Spleen (tissue), 11 donors: ENCODE results near the gene CALHM2. TPM values are rescaled to one million over a fixed set of nuclear protein-coding genes. Genes with fewer than 3 reads are reported as not detected.
A peak's percentile ranks its signal among the peaks of the same experiment; 100 is the strongest.

Experiments
- DNase-seq: peaks from one replicate; pipeline ENCODE4 v3.0.0-alpha.2; 2020
- H3K27ac ChIP-seq, 8 donors: fragments of 200-600 bp; sonication (generic) in 7 of 8; 1 replicate in 4 of 8; 2 replicates in 4 of 8; pipeline versions ENCODE4 v1.5.0 to v1.8.0; 2016 to 2021; ENCODE audit warnings: inconsistent platforms in 4 of 8, mild to moderate bottlenecking in 4 of 8, moderate library complexity in 1 of 8
- H3K27me3 ChIP-seq, 7 donors: fragments of 200-600 bp; sonication (generic) in 6 of 7; replicated peaks in 1 of 7; 1 replicate in 4 of 7; 2 replicates in 3 of 7; pipeline versions ENCODE4 v1.5.0 to v1.8.0; 2016 to 2021; ENCODE audit warnings: inconsistent platforms in 3 of 7, mild to moderate bottlenecking in 1 of 7
- H3K36me3 ChIP-seq, 6 donors: fragments of 200-600 bp; sonication (generic) in 5 of 6; 1 replicate in 4 of 6; 2 replicates in 2 of 6; pipeline versions ENCODE4 v1.5.0 to v1.8.0; 2016 to 2021; ENCODE audit warnings: inconsistent platforms in 2 of 6
- H3K4me1 ChIP-seq, 6 donors: fragments of 200-600 bp; sonication (generic) in 5 of 6; 1 replicate in 3 of 6; 2 replicates in 3 of 6; pipeline versions ENCODE4 v1.5.0 to v1.8.0; 2016 to 2021; ENCODE audit warnings: inconsistent platforms in 3 of 6
- H3K4me3 ChIP-seq, 8 donors: fragments of 200-600 bp; sonication (generic) in 7 of 8; 1 replicate in 4 of 8; 2 replicates in 4 of 8; pipeline versions ENCODE4 v1.5.0 to v1.8.0; 2016 to 2021; ENCODE audit warnings: inconsistent platforms in 4 of 8, mild to moderate bottlenecking in 4 of 8, moderate library complexity in 2 of 8
- H3K9me3 ChIP-seq, 8 donors: fragments of 200-600 bp; sonication (generic) in 7 of 8; 1 replicate in 4 of 8; 2 replicates in 4 of 8; pipeline versions ENCODE4 v1.5.0 to v1.8.0; 2016 to 2021; ENCODE audit warnings: inconsistent platforms in 4 of 8
- CTCF ChIP-seq, 11 experiments: fragments of 200-600 bp in 7 of 11; fragments of 450-650 bp in 4 of 11; sonication (generic) in 4 of 11; IDR thresholded peaks in 8 of 11; conservative IDR thresholded peaks in 3 of 11; 1 replicate in 7 of 11; 2 replicates in 4 of 11; pipeline versions ENCODE4 v1.4.0 to v1.8.0; 2016 to 2021; ENCODE audit warnings: antibody characterized with exemption in 11 of 11, inconsistent platforms in 4 of 11, mild to moderate bottlenecking in 1 of 11
- POLR2A ChIP-seq, 3 donors: fragments of 450-650 bp; IDR thresholded peaks; one replicate each; pipeline ENCODE4 v1.5.1; 2017; ENCODE audit warnings: antibody characterized with exemption in 3 of 3, mild to moderate bottlenecking in 1 of 3
- POLR2AphosphoS5 ChIP-seq, 3 donors: sonication (generic); formaldehyde crosslinking; IDR thresholded peaks; one replicate each; pipeline ENCODE4 v1.5.1; 2017; ENCODE audit warnings: antibody characterized with exemption in 3 of 3
- WGBS, 5 donors: extraction: QIAGEN DNeasy Blood & Tissue Kit in 3 of 5; methylation state at CpG; one replicate each; pipeline versions ENCODE4 v1.1.5 to v1.1.7; 2013 to 2018; 5-methylcytosine and 5-hydroxymethylcytosine counted together
- intact Hi-C: fragments of 100-400 bp; cut with DNase I; formaldehyde crosslinking; loops from one replicate; pipeline ENCODE4 v1.15.0; 2023; ENCODE audit warnings: low total_unique reads
- polyA plus RNA-seq, 3 donors: library from polyadenylated mRNA; stranded (reverse); fragments of 200-250 nt; gene quantifications; one replicate each; pipeline ENCODE4 v1.2.1, GENCODE V29; 2013
- total RNA-seq, 7 donors: library from RNA; depleted of rRNA in 3 of 7; stranded (reverse); fragments of >200 nt in 3 of 7; fragmentation: NEBNext Ultra II Directional in 4 of 7; extraction: Animal tissue kit (Norgen Biotek cat#: 25700) in 4 of 7; gene quantifications; one replicate each; pipeline versions ENCODE4 v1.1.0 to v1.2.1, GENCODE V29; 2016 to 2021
- donor health status: healthy with polysubstance abuse.
- donor health status: DM: no; HTN: no; CAD: no; lungs with moderate emphysema.
- donor health status: DM: no; HTN: no; CAD: no.
- donor health status: Bipolar disorder and iron deficiency.
- donor health status: healthy.
- donor health status: DM: no; HTN: no; CAD: no.
- donor health status: DM: yes; HTN: yes; CAD: no.

The CALHM2 gene
- total and polyA plus RNA-seq, 10 donors = 12.6 to 91.6 (median 52.4) TPM

- H3K27ac ChIP-seq = no peak overlapping the region
- 75 to 91% (median 87%) methylated on average over 5 of the region's 5 CpGs for WGBS, 5 donors
- no peak overlapping the region for H3K4me3 ChIP-seq
- H3K36me3 ChIP-seq = no peaks in the 10 kb centered on the region
- peak; percentile 42 for DNase-seq
- peaks cover 0 to 13% (median 8%) of the 10 kb centered on the region in 6 donors for H3K4me1 ChIP-seq
- TF ChIP-seq POLR2A (IDR thresholded peaks at IDR 0.05) (no peak), CTCF (IDR thresholded peaks at IDR 0.05 in 8 of 11, conservative IDR thresholded peaks at IDR 0.05 in 3 of 11) (no peak), POLR2AphosphoS5 (IDR thresholded peaks at IDR 0.05) (no peak)
- peaks cover 0 to 50% (median 15%) of the 10 kb centered on the region in 7 donors for H3K27me3 ChIP-seq
- intact Hi-C loops = no loop called here
- H3K9me3 ChIP-seq = no peaks in the 10 kb centered on the region
Observed at GRCh38 chr10:103498936-103499638, 46.9 kb upstream of the CALHM2 start.

GRCh38 chr10:103497161-103497915 is 45.2 kb upstream of the CALHM2 start:
- Histone ChIP-seq H3K9me3 (no peaks in the 10 kb centered on the region), H3K27ac (no peak overlapping the region), H3K4me3 (no peak overlapping the region), H3K27me3 (peaks cover 0 to 68% (median 27%) of the 10 kb centered on the region in 7 donors), H3K36me3 (no peaks in the 10 kb centered on the region), H3K4me1 (peaks cover 7 to 26% (median 18%) of the 10 kb centered on the region in 6 donors)
- WGBS, 5 donors = 75 to 93% (median 90%) methylated on average over 8 of the region's 8 CpGs
- intact Hi-C loops = no loop called here
- DNase-seq = peak; percentile 47
- TF ChIP-seq POLR2AphosphoS5 (IDR thresholded peaks at IDR 0.05) (no peak), POLR2A (IDR thresholded peaks at IDR 0.05) (no peak)

GRCh38 chr10:103495321-103495720 is 43.2 kb upstream of the CALHM2 start:
- no peak overlapping the region for H3K4me3 ChIP-seq
- TF ChIP-seq POLR2A (IDR thresholded peaks at IDR 0.05) (no peak), POLR2AphosphoS5 (IDR thresholded peaks at IDR 0.05) (no peak), CTCF (IDR thresholded peaks at IDR 0.05 in 8 of 11, conservative IDR thresholded peaks at IDR 0.05 in 3 of 11) (no peak)
- DNase-seq = no peak
- H3K36me3 ChIP-seq = no peaks in the 10 kb centered on the region
- H3K9me3 ChIP-seq = no peaks in the 10 kb centered on the region
- WGBS, 5 donors = 84 to 90% (median 87%) methylated on average over 3 of the region's 3 CpGs
- peaks cover 0 to 64% (median 27%) of the 10 kb centered on the region in 7 donors for H3K27me3 ChIP-seq
- H3K4me1 ChIP-seq = peaks cover 7 to 38% (median 24%) of the 10 kb centered on the region in 6 donors
- H3K27ac ChIP-seq = no peak overlapping the region
- intact Hi-C loops = no loop called here

- Histone ChIP-seq H3K9me3 (no peaks in the 10 kb centered on the region), H3K27ac (no peak overlapping the region), H3K36me3 (no peaks in the 10 kb centered on the region), H3K4me1 (peaks cover 7 to 40% (median 24%) of the 10 kb centered on the region in 6 donors), H3K27me3 (peaks cover 0 to 55% (median 27%) of the 10 kb centered on the region in 7 donors), H3K4me3 (peak overlapping the region; percentile 38 to 82 (median 60))
- intact Hi-C loops = no loop called here
- peak; percentile 75 for DNase-seq
- no peak for TF ChIP-seq CTCF (IDR thresholded peaks at IDR 0.05 in 8 of 11, conservative IDR thresholded peaks at IDR 0.05 in 3 of 11)
- no peak for TF ChIP-seq POLR2A (IDR thresholded peaks at IDR 0.05)
- no peak for TF ChIP-seq POLR2AphosphoS5 (IDR thresholded peaks at IDR 0.05)
- WGBS, 5 donors = 1 to 19% (median 3%) methylated on average over 13 to 92 of the region's 92 CpGs
Observed at GRCh38 chr10:103493916-103494877, 42.0 kb upstream of the CALHM2 start.
